HepG2 (cell line): ENCODE data around the gene NRL. TPM values are rescaled to one million over a fixed set of nuclear protein-coding genes. Genes with fewer than 3 reads are reported as not detected.
A peak's percentile ranks its signal among the peaks of the same experiment; 100 is the strongest.

Source experiments
- ELF1 ChIP-seq: sonication (generic); formaldehyde crosslinking; IDR thresholded peaks from 2 replicates; pipeline ENCODE4 v1.4.0; 2020; ENCODE audit warnings: missing genetic modification reagents
- GLI4 ChIP-seq: sonication (generic); formaldehyde crosslinking; IDR thresholded peaks from 2 replicates; pipeline ENCODE4 v1.5.1; 2020; ENCODE audit warnings: missing genetic modification reagents, mild to moderate bottlenecking, moderate library complexity, borderline replicate concordance
- HMGA1 ChIP-seq: sonication (generic); formaldehyde crosslinking; conservative IDR thresholded peaks from 2 replicates; pipeline ENCODE4 v1.4.0; 2020; ENCODE audit warnings: missing genetic modification reagents
- HNRNPUL1 ChIP-seq: fragments of 200-400 bp; formaldehyde crosslinking; IDR thresholded peaks from 2 replicates; pipeline ENCODE4 v1.6.1; 2017; ENCODE audit warnings: low read depth, mild to moderate bottlenecking, low read length, moderate library complexity
- KDM1A ChIP-seq: IDR thresholded peaks from 2 replicates; pipeline ENCODE4 v1.6.1; 2016; ENCODE audit warnings: missing compliant biosample characterization
- MTA3 ChIP-seq: sonication (generic); formaldehyde crosslinking; IDR thresholded peaks from 2 replicates; pipeline ENCODE4 v1.4.0; 2020; ENCODE audit warnings: missing genetic modification reagents
- MXI1 ChIP-seq: IDR thresholded peaks from 3 replicates; pipeline ENCODE4 v1.6.1; 2012; ENCODE audit warnings: low read depth, low read length, inconsistent platforms, borderline replicate concordance
- RBM22 ChIP-seq: fragments of 200-400 bp; formaldehyde crosslinking; optimal IDR thresholded peaks from 2 replicates; pipeline ENCODE3; 2017; ENCODE audit warnings: mild to moderate bottlenecking, low read length, moderate library complexity
- SMARCC2 ChIP-seq: fragments of 450-650 bp; IDR thresholded peaks from 2 replicates; pipeline ENCODE4 v1.6.1; 2017; ENCODE audit warnings: antibody characterized with exemption, mild to moderate bottlenecking
- TRIM24 ChIP-seq: sonication (generic); formaldehyde crosslinking; IDR thresholded peaks from 2 replicates; pipeline ENCODE4 v1.8.0; 2022; ENCODE audit warnings: mild to moderate bottlenecking, missing genetic modification reagents
- ZFYVE20 ChIP-seq: sonication (generic); formaldehyde crosslinking; IDR thresholded peaks from 2 replicates; pipeline ENCODE4 v1.8.0; 2023; ENCODE audit warnings: low read depth, mild to moderate bottlenecking, moderate library complexity, missing genetic modification reagents, borderline replicate concordance
- ZKSCAN8 ChIP-seq: IDR thresholded peaks from 2 replicates; pipeline ENCODE4 v1.6.1; 2016; ENCODE audit warnings: borderline replicate concordance, missing genetic modification reagents, missing compliant biosample characterization
- ZNF17 ChIP-seq: sonication (generic); formaldehyde crosslinking; IDR thresholded peaks from 2 replicates; pipeline ENCODE4 v1.5.0; 2020; ENCODE audit warnings: mild to moderate bottlenecking, missing genetic modification reagents
- ZNF326 ChIP-seq: sonication (generic); formaldehyde crosslinking; IDR thresholded peaks from 2 replicates; pipeline ENCODE4 v1.4.0; 2020; ENCODE audit warnings: missing genetic modification reagents, borderline replicate concordance
- ZNF432 ChIP-seq: sonication (generic); formaldehyde crosslinking; IDR thresholded peaks from 2 replicates; pipeline ENCODE4 v1.5.0; 2020; ENCODE audit warnings: missing genetic modification reagents, mild to moderate bottlenecking, borderline replicate concordance
- ZNF468 ChIP-seq: sonication (generic); formaldehyde crosslinking; IDR thresholded peaks from 2 replicates; pipeline ENCODE4 v1.8.0; 2022; ENCODE audit warnings: mild to moderate bottlenecking, moderate library complexity, missing genetic modification reagents
- ZNF550 ChIP-seq: sonication (generic); formaldehyde crosslinking; IDR thresholded peaks from 2 replicates; pipeline ENCODE4 v1.4.0; 2020; ENCODE audit warnings: mild to moderate bottlenecking, missing genetic modification reagents, borderline replicate concordance
- ZNF570 ChIP-seq: sonication (generic); formaldehyde crosslinking; IDR thresholded peaks from 2 replicates; pipeline ENCODE4 v1.4.0; 2020; ENCODE audit warnings: mild to moderate bottlenecking, missing genetic modification reagents, borderline replicate concordance
- ZNF772 ChIP-seq: sonication (generic); formaldehyde crosslinking; IDR thresholded peaks from 2 replicates; pipeline ENCODE4 v1.5.0; 2020; ENCODE audit warnings: mild to moderate bottlenecking, missing genetic modification reagents
- ZNF839 ChIP-seq: sonication (generic); formaldehyde crosslinking; IDR thresholded peaks from 2 replicates; pipeline ENCODE4 v1.4.0; 2020; ENCODE audit warnings: missing genetic modification reagents, mild to moderate bottlenecking, borderline replicate concordance
- polyA plus RNA-seq, 8 experiments: library from polyadenylated mRNA; depleted of rRNA in 3 of 8; stranded (reverse) in 7 of 8; unstranded in 1 of 8; fragments of >200 nt; fragmentation: Illumina TruSeq in 4 of 8; extraction: Trizol in 4 of 8; gene quantifications; 2 replicates each; pipeline versions ENCODE4 v1.2.1 to v1.2.3, GENCODE V29; 2011 to 2016; ENCODE audit warnings: low read depth in 4 of 8, missing spikeins in 1 of 8, mixed read lengths in 1 of 8; ENCODE audit not compliant: insufficient read depth in 1 of 8
- total RNA-seq, 5 experiments: library from RNA; depleted of rRNA; stranded (reverse); fragments of >200 nt; fragmentation: Illumina TruSeq; extraction: Trizol; gene quantifications; 2 replicates each; pipeline ENCODE4 v1.2.3, GENCODE V29; 2016; ENCODE audit warnings: low read depth in 1 of 5
- TF ChIP-seq, protein P1 (sequence below): fragments of 450-650 bp; IDR thresholded peaks from 2 replicates; pipeline ENCODE4 v1.6.1; 2017
- TF ChIP-seq, protein P2 (sequence below): sonication (generic); formaldehyde crosslinking; IDR thresholded peaks from 2 replicates; pipeline ENCODE4 v1.4.0; 2020; ENCODE audit warnings: mild to moderate bottlenecking, missing genetic modification reagents
- TF ChIP-seq, protein P3 (sequence below): sonication (generic); formaldehyde crosslinking; IDR thresholded peaks from 2 replicates; pipeline ENCODE4 v1.8.1; 2023; ENCODE audit warnings: mild to moderate bottlenecking, missing genetic modification reagents
- TF ChIP-seq, protein P4 (sequence below): sonication (generic); formaldehyde crosslinking; IDR thresholded peaks from 2 replicates; pipeline ENCODE4 v1.4.0; 2020; ENCODE audit warnings: missing genetic modification reagents
- TF ChIP-seq, protein P5 (sequence below): sonication (generic); formaldehyde crosslinking; conservative IDR thresholded peaks from 2 replicates; pipeline ENCODE4 v1.8.0; 2022; ENCODE audit warnings: mild to moderate bottlenecking, moderate library complexity, missing genetic modification reagents

Gene NRL
- total and polyA plus RNA-seq, 2 of the 13 experiments (the other 11 are each of a cell fraction or from before 2014, with no cell fraction given) = 2.5 to 4.7 TPM

DNA sequence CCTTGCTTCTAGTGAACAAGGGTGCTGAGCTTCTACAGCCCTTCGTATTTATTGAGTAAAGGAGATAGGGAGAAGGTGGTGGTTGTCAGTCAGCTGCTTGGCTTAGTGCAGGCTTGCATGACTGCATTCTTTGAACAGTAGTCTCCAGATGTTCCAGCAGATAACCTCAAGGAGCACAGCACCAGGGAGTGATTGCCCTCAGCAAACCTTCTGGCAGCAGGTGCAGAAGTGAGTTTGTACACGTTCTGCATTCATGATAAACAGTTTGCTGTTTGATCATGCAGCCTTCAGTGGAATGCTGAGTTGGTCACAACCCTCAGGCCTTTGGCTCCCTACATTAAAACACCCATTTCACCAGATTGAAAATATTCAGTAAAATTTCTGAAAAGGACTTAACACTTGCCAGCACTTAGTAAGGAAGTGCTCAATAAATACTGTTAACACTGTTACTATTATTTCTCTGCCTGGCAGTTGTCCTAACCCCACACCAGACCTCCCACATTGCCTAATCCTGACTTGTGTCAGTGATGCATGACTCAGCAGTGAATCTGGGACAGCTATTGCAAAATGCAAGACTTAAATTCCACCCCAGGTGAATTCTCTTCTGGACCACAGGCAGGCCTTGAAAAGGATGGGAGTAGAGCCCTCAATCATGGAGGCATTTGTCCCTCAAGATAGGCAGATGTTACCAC lies 81.9 kb downstream of the NRL start (continued):
- TF ChIP-seq, protein P1, sequence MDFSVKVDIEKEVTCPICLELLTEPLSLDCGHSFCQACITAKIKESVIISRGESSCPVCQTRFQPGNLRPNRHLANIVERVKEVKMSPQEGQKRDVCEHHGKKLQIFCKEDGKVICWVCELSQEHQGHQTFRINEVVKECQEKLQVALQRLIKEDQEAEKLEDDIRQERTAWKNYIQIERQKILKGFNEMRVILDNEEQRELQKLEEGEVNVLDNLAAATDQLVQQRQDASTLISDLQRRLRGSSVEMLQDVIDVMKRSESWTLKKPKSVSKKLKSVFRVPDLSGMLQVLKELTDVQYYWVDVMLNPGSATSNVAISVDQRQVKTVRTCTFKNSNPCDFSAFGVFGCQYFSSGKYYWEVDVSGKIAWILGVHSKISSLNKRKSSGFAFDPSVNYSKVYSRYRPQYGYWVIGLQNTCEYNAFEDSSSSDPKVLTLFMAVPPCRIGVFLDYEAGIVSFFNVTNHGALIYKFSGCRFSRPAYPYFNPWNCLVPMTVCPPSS = no peak
- TF ChIP-seq, protein P2, sequence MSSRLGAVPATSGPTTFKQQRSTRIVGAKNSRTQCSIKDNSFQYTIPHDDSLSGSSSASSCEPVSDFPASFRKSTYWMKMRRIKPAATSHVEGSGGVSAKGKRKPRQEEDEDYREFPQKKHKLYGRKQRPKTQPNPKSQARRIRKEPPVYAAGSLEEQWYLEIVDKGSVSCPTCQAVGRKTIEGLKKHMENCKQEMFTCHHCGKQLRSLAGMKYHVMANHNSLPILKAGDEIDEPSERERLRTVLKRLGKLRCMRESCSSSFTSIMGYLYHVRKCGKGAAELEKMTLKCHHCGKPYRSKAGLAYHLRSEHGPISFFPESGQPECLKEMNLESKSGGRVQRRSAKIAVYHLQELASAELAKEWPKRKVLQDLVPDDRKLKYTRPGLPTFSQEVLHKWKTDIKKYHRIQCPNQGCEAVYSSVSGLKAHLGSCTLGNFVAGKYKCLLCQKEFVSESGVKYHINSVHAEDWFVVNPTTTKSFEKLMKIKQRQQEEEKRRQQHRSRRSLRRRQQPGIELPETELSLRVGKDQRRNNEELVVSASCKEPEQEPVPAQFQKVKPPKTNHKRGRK (CRISPR knock-in tag) = no peak
- TF ChIP-seq ZNF550 (CRISPR knock-in tag) (no peak), SMARCC2 (no peak), ZNF468 (CRISPR knock-in tag) (no peak), ZNF839 (no peak), GLI4 (no peak), MTA3 (CRISPR knock-in tag) (no peak), TRIM24 (CRISPR knock-in tag) (peak; percentile 97), ZNF772 (no peak), ZNF17 (CRISPR knock-in tag) (no peak), ZKSCAN8 (CRISPR knock-in tag) (peak; percentile 46; the same call in 1 of the 2 replicates), HNRNPUL1 (no peak), MXI1 (no peak), KDM1A (CRISPR knock-in tag) (peak; percentile 97; the same call in 1 of the 2 replicates), ZNF432 (no peak), ELF1 (no peak), ZNF570 (CRISPR knock-in tag) (no peak), ZNF326 (CRISPR knock-in tag) (no peak), HMGA1 (CRISPR knock-in tag) (no peak), RBM22 (no peak), ZFYVE20 (CRISPR knock-in tag) (no peak)
- TF ChIP-seq, protein P3, sequence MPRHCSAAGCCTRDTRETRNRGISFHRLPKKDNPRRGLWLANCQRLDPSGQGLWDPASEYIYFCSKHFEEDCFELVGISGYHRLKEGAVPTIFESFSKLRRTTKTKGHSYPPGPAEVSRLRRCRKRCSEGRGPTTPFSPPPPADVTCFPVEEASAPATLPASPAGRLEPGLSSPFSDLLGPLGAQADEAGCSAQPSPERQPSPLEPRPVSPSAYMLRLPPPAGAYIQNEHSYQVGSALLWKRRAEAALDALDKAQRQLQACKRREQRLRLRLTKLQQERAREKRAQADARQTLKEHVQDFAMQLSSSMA (CRISPR knock-in tag) = no peak; the same call in 1 of the 2 replicates
- TF ChIP-seq, protein P4, sequence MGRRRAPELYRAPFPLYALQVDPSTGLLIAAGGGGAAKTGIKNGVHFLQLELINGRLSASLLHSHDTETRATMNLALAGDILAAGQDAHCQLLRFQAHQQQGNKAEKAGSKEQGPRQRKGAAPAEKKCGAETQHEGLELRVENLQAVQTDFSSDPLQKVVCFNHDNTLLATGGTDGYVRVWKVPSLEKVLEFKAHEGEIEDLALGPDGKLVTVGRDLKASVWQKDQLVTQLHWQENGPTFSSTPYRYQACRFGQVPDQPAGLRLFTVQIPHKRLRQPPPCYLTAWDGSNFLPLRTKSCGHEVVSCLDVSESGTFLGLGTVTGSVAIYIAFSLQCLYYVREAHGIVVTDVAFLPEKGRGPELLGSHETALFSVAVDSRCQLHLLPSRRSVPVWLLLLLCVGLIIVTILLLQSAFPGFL (CRISPR knock-in tag) = no peak
- TF ChIP-seq, protein P5, sequence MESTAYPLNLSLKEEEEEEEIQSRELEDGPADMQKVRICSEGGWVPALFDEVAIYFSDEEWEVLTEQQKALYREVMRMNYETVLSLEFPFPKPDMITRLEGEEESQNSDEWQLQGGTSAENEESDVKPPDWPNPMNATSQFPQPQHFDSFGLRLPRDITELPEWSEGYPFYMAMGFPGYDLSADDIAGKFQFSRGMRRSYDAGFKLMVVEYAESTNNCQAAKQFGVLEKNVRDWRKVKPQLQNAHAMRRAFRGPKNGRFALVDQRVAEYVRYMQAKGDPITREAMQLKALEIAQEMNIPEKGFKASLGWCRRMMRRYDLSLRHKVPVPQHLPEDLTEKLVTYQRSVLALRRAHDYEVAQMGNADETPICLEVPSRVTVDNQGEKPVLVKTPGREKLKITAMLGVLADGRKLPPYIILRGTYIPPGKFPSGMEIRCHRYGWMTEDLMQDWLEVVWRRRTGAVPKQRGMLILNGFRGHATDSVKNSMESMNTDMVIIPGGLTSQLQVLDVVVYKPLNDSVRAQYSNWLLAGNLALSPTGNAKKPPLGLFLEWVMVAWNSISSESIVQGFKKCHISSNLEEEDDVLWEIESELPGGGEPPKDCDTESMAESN (CRISPR knock-in tag) = peak; percentile 67; the same call in 1 of the 2 replicates
